ENCODE measurements around the gene SGCE.

DNA sequence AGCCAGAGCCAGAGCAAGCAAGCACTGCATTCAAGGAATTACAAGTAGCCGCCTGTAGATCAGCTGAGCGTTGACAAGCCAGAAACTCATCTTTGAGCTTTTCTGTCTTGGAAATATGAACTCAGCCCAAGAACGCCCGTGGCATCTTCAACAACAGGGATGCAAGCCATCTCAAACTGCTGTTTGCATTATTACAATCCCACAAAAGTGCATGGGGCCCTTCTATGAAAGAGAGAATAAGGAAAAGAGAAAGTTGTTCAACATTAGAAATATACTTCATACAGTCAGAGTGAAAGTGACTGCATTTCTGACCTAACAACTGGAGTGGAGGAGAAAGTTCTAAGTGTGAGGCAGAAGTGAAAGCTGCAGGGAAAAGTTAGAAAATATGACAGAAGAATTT is 6.5 kb downstream of the SGCE start:
- TF ChIP-seq EZH2 (IDR thresholded peaks at IDR 0.05; ENCODE audit: borderline replicate concordance, low read depth, low read length, poor library complexity, severe bottlenecking): no peak
- TF ChIP-seq CTCF (conservative IDR thresholded peaks at IDR 0.05; ENCODE audit: low read depth, low read length): no peak

Measured in A673 (cell line).